Fibroblast of lung (primary cell): ENCODE measurements around the gene TKFC. TPM values are rescaled to one million over a fixed set of nuclear protein-coding genes. Genes with fewer than 3 reads are reported as not detected.

Experiments used
- DNase-seq, 2 donors: peaks; one replicate each; pipeline versions ENCODE4 v3.0.0 to v3.0.0-alpha.2; 2010; ENCODE audit warnings: low read depth in 2 of 2
- H2AFZ ChIP-seq: 2 replicates; pipeline ENCODE4 v1.5.1; 2012; ENCODE audit warnings: low read length, control low read depth, inconsistent platforms
- H3K27ac ChIP-seq: 2 replicates; pipeline ENCODE4 v1.5.1; 2011; ENCODE audit warnings: low read length, control low read depth; ENCODE audit not compliant: insufficient read depth
- H3K27me3 ChIP-seq: 2 replicates; pipeline ENCODE4 v1.5.1; 2011; ENCODE audit warnings: mild to moderate bottlenecking, low read length; ENCODE audit not compliant: control insufficient read depth, insufficient read depth
- H3K36me3 ChIP-seq: 2 replicates; pipeline ENCODE4 v1.5.1; 2011; ENCODE audit warnings: low read length; ENCODE audit not compliant: control insufficient read depth, insufficient read depth
- H3K4me1 ChIP-seq: 2 replicates; pipeline ENCODE4 v1.5.1; 2011; ENCODE audit warnings: low read length; ENCODE audit not compliant: control insufficient read depth, insufficient read depth; ENCODE audit errors: extremely low read depth
- H3K4me2 ChIP-seq: 2 replicates; pipeline ENCODE4 v1.5.1; 2011; ENCODE audit warnings: low read length, control low read depth; ENCODE audit not compliant: insufficient read depth; ENCODE audit errors: extremely low read depth
- H3K4me3 ChIP-seq, 4 experiments: fragments of 200-600 bp in 1 of 4; sonication (generic) in 1 of 4; replicated peaks in 1 of 4; 2 replicates each; pipeline ENCODE4 v1.5.1; 2011 to 2016; ENCODE audit warnings: low read length in 4 of 4, low read depth in 3 of 4, mild to moderate bottlenecking in 3 of 4, control low read depth in 2 of 4, inconsistent platforms in 1 of 4, mixed read lengths in 1 of 4; ENCODE audit not compliant: insufficient read depth in 1 of 4; ENCODE audit errors: control extremely low read depth in 1 of 4
- H3K79me2 ChIP-seq: 2 replicates; pipeline ENCODE4 v1.5.1; 2012; ENCODE audit warnings: mild to moderate bottlenecking, low read length, inconsistent platforms; ENCODE audit not compliant: control insufficient read depth, insufficient read depth
- H3K9ac ChIP-seq: 2 replicates; pipeline ENCODE4 v1.5.1; 2011; ENCODE audit warnings: mild to moderate bottlenecking, low read length, control low read depth; ENCODE audit not compliant: insufficient read depth
- H3K9me3 ChIP-seq: 2 replicates; pipeline ENCODE4 v1.5.1; 2012; ENCODE audit warnings: low read depth, low read length; ENCODE audit not compliant: control insufficient read depth, insufficient read depth
- H4K20me1 ChIP-seq: 2 replicates; pipeline ENCODE4 v1.5.1; 2011; ENCODE audit warnings: low read length; ENCODE audit not compliant: control insufficient read depth, insufficient read depth; ENCODE audit errors: extremely low read depth
- EZH2 ChIP-seq: IDR thresholded peaks from 2 replicates; pipeline ENCODE4 v1.5.1; 2012; ENCODE audit warnings: low read length, control low read depth, mild to moderate bottlenecking; ENCODE audit errors: missing control alignments
- polyA plus RNA-seq, 2 donors: library from polyadenylated mRNA; depleted of rRNA in 1 of 2; stranded (reverse) in 1 of 2; unstranded in 1 of 2; fragments of >200 nt; gene quantifications; 2 replicates each; pipeline ENCODE4 v1.2.1, GENCODE V29; 2011 to 2012; ENCODE audit warnings: missing spikeins in 1 of 2
- total RNA-seq: library from RNA; depleted of rRNA; stranded (reverse); fragments of >200 nt; gene quantifications from 2 replicates; pipeline ENCODE4 v1.2.1, GENCODE V29; 2014
- TF ChIP-seq, protein P1 (sequence below), 2 donors: IDR thresholded peaks in 1 of 2; conservative IDR thresholded peaks in 1 of 2; 1 replicate in 1 of 2; 2 replicates in 1 of 2; pipeline ENCODE4 v1.5.1; 2011 to 2012; ENCODE audit warnings: low read length in 2 of 2, control low read depth in 1 of 2, inconsistent platforms in 1 of 2, low read depth in 1 of 2, mild to moderate bottlenecking in 1 of 2

Gene TKFC
- total and polyA plus RNA-seq, 2 donors (not counting 1 experiment from before 2014, with no cell fraction given), result 11.5 to 27.1 TPM

DNA sequence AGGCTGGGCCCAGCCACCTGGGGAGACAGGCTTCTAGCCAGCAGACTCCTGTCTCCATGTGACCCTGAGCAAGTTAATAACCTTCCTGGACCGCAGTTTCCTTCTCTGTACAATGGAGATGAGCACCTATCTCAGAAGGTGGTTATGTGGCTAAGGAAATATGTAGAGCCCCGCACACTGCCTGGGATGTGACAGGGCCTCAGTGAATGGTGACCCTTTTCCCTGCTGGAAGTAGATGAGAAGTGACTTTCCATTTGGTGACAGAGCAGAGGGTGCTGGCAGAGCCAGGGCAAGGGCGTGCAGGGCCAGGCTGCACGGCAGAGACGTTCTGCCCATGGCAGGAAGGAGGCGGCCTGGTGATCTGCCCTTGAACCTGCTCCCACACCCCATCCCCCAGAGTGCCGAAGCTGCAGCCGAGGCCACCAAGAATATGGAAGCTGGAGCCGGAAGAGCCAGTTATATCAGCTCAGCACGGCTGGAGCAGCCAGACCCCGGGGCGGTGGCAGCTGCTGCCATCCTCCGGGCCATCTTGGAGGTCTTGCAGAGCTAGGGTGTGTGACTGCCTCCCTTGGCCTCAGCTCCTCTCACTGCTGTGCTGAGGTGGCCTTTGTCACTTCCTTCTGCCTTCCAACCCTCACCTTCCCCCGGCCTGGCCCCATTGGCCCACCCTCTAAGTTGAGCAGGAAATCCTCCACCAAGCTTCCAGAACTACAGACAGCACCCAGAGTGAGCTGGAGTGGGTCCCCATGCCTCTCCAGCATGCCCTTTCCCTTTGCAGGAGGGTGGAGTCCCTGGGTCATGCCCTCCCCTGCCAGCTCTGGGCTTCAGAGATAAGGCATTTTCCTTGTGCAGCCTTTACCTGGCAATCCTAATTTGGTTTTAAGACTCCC, 13.2 kb downstream of the TKFC start:
- peaks cover 12% of the 10 kb centered on the region for H3K36me3 ChIP-seq
- no peak overlapping the region for H3K27ac ChIP-seq
- H3K9ac ChIP-seq, result no peak overlapping the region
- no peaks in the 10 kb centered on the region for H3K4me1 ChIP-seq
- no peak for DNase-seq
- no peaks in the 10 kb centered on the region for H3K79me2 ChIP-seq
- H3K4me3 ChIP-seq, result no peak overlapping the region
- H4K20me1 ChIP-seq, result no peaks in the 10 kb centered on the region
- no peak overlapping the region for H2AFZ ChIP-seq
- no peak overlapping the region for H3K4me2 ChIP-seq
- H3K27me3 ChIP-seq, result no peaks in the 10 kb centered on the region
- TF ChIP-seq EZH2, result no peak
- TF ChIP-seq, protein P1, sequence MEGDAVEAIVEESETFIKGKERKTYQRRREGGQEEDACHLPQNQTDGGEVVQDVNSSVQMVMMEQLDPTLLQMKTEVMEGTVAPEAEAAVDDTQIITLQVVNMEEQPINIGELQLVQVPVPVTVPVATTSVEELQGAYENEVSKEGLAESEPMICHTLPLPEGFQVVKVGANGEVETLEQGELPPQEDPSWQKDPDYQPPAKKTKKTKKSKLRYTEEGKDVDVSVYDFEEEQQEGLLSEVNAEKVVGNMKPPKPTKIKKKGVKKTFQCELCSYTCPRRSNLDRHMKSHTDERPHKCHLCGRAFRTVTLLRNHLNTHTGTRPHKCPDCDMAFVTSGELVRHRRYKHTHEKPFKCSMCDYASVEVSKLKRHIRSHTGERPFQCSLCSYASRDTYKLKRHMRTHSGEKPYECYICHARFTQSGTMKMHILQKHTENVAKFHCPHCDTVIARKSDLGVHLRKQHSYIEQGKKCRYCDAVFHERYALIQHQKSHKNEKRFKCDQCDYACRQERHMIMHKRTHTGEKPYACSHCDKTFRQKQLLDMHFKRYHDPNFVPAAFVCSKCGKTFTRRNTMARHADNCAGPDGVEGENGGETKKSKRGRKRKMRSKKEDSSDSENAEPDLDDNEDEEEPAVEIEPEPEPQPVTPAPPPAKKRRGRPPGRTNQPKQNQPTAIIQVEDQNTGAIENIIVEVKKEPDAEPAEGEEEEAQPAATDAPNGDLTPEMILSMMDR (conservative IDR thresholded peaks at IDR 0.05 in 1 of 2, IDR thresholded peaks at IDR 0.05 in 1 of 2; ENCODE audit: low read depth in 1 of 2, low read length in 2 of 2), result no peak
- H3K9me3 ChIP-seq, result no peaks in the 10 kb centered on the region

DNA sequence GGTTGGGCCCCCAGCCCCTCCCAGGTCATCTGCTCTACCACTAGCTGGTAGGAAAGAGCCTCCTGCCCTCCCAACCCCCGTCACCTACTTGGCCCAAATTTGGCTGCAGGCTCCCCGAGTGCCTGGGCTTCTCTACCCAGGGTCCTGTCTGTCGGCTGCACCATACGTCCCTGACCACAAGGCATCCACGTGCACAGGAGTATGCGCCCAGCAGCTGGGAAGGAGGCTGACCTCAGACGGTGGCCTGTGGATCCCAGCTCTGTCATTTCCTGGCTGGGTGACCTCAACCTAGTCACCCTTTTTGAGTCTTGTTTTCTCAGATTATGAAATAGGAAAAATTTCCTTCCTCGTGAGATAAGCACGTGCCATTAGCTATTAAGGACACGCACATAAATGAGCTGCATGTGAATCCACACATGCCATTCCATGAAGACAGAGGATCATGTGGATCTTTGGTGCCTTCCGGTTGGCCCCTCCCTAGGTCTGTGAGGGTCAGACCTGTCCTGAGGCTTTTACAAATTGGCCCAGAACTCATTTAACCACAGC, 15.0 kb downstream of the TKFC start:
- Histone ChIP-seq H3K4me3 (no peak overlapping the region), H3K4me1 (no peaks in the 10 kb centered on the region), H3K9me3 (no peaks in the 10 kb centered on the region), H4K20me1 (no peaks in the 10 kb centered on the region), H2AFZ (no peak overlapping the region), H3K9ac (no peak overlapping the region), H3K27ac (peak overlapping the region; percentile 4), H3K4me2 (no peak overlapping the region), H3K79me2 (no peaks in the 10 kb centered on the region), H3K36me3 (peaks cover 14% of the 10 kb centered on the region), H3K27me3 (no peaks in the 10 kb centered on the region)
- TF ChIP-seq EZH2, result no peak
- TF ChIP-seq, protein P1 (conservative IDR thresholded peaks at IDR 0.05 in 1 of 2, IDR thresholded peaks at IDR 0.05 in 1 of 2; ENCODE audit: low read depth in 1 of 2, low read length in 2 of 2), result no peak
- DNase-seq, result peak in 1 of 2 donors; percentile 10

DNA sequence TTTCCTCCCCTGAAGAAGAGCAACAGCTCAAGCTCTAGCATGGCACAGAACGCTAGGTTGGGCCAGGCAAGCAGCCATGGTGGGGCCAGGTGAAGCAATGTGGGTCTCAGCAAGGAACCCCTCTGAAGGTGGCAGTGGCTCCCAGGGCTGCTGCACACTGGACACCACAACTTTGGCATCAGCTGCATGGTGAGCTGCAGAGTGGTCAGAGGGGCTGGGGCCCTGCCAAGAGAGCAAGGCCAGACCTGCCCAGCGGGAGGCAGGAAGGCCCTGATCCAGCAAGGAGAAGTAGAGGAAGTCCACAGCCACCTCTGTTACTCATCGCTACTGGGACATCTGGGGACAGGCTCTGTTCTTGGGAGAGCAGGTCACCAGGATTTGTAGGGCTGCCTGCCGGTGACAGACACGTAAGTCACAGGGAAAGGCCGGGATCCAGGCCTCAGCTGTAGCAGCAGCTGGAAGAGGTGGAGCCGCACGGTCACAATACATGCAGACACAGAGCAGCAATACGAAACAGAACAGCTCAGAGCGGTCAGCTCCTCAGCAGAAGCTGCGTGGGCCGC, 16.2 kb downstream of the TKFC start:
- no peak overlapping the region for H3K4me2 ChIP-seq

More for the DNA sequence above, 16.2 kb downstream of the TKFC start:
- TF ChIP-seq, protein P1 (conservative IDR thresholded peaks at IDR 0.05 in 1 of 2, IDR thresholded peaks at IDR 0.05 in 1 of 2; ENCODE audit: low read depth in 1 of 2, low read length in 2 of 2), result no peak
- no peak for TF ChIP-seq EZH2
- Histone ChIP-seq H3K4me1 (no peaks in the 10 kb centered on the region), H3K4me3 (no peak overlapping the region), H4K20me1 (no peaks in the 10 kb centered on the region), H3K27me3 (no peaks in the 10 kb centered on the region), H3K9me3 (no peaks in the 10 kb centered on the region), H3K9ac (no peak overlapping the region), H3K79me2 (no peaks in the 10 kb centered on the region), H3K36me3 (peaks cover 20% of the 10 kb centered on the region), H2AFZ (no peak overlapping the region), H3K27ac (no peak overlapping the region)
- DNase-seq, result no peak
